Stimulated activated CD4-positive, alpha-beta T cell treated with anti-CD3 and anti-CD28 coated beads, Interleukin-4, amount 100 ng/mL, for 1 hour (primary cell): ENCODE data around the gene CD247.
A peak's percentile ranks its signal among the peaks of the same experiment; 100 is the strongest.

Source experiments
- DNase-seq: peaks from one replicate; pipeline ENCODE4 v3.0.0-alpha.2; 2020

Gene CD247

GRCh38 chr1:167484726-167485502 lies 33.4 kb downstream of the CD247 start:
- DNase-seq, result no peak

GRCh38 chr1:167483790-167484189 lies 34.5 kb downstream of the CD247 start:
- DNase-seq, result no peak

- peak; percentile 54 for DNase-seq
Measured at GRCh38 chr1:167482184-167482583, 36.1 kb downstream of the CD247 start.

GRCh38 chr1:167479331-167479979 lies 38.9 kb downstream of the CD247 start:
- no peak for DNase-seq

- no peak for DNase-seq
Measured at GRCh38 chr1:167477986-167478385, 40.3 kb downstream of the CD247 start.

DNA sequence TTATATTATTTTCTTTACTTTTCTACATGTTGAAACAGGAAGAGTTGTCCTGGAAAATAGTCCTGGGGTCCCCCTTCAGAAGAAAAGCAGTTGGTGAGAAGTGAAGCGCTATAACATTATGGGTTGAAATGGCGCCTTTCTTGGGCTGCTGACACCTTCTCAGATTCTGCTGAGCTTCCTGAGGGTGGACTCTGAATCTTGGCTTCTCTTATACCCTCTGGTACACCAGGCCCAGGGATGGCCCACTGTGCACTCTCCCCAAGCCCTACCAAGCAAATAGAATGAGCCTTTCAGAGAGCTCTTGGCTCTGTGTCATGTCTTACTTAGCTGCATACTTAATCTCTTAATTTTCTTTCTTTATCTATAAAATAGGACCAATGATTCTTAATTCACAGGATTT lies 42.3 kb downstream of the CD247 start:
- DNase-seq, result no peak

GRCh38 chr1:167474191-167474641 lies 44.1 kb downstream of the CD247 start:
- DNase-seq, result peak; percentile 54

DNA sequence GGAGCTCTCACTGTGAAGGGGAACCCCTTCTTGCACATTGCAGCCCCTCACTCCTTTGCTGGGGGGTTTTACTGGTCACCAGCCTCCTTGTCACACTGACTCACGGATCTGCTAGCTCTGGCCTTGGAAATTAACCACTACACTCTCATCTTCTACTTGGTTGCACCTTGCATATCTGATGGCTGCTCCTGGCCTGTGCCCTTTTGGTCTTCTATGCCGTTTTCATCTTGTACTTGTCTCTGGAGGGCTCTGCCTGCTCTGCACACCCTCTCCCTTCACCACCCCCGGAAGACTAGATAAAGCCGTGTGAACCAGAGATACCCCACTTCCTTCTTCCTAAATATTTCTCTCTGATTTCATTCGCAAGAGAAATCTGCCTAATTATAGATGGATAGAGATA lies 44.6 kb downstream of the CD247 start:
- DNase-seq, result no peak

GRCh38 chr1:167472752-167473521 lies 45.4 kb downstream of the CD247 start:
- peak; percentile 60 for DNase-seq

DNA sequence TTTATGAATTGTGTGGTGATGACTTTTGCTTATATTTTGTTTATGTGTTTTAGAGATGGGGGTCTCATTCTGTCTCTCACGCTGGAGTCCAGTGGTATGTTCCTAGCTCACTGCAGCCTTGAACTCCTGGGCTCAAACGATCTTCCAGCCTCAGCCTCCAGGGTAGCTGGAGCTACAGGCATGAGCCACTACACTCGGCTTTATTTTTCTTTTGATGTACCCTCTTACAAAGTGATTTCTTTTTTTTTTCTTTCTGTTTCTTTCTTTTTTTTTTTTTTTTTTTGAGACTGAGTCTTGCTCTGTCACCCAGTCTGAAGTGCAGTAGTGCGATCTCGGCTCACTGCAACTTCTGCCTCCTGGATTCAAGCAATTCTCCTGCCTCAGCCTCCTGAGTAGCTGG lies 46.8 kb downstream of the CD247 start:
- DNase-seq, result no peak

DNA sequence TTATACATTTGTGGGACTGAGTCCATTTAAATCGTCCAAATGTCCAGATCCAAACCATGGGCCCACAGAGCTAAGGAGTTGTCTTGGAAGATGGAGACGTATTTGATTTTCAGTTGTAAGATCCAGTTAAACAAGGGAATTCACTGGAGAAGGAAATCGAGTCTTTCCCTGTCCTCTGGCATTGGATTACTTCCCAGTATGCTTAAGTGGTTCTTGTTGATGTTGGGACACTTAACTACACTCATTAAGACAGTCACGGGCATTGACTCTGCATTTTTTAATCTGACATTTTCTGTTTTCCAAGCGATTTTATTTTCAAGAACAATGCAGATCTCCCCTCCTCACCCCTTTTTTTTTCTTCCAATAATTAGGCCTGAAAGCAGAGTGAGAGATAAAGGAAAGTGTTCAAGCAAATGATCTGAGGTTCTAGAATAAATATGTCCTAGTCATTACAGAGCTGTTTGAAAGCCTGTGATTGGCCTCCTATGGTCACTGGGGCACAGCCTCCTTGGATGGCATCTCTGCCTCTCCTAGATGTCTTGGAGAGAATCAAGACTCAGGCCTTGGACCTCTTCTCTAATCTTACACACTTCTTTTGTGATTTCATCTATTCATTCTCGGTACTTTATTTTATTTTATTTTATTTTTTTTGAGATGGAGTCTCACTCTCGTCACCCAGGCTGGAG lies 48.9 kb downstream of the CD247 start:
- DNase-seq, result no peak

DNA sequence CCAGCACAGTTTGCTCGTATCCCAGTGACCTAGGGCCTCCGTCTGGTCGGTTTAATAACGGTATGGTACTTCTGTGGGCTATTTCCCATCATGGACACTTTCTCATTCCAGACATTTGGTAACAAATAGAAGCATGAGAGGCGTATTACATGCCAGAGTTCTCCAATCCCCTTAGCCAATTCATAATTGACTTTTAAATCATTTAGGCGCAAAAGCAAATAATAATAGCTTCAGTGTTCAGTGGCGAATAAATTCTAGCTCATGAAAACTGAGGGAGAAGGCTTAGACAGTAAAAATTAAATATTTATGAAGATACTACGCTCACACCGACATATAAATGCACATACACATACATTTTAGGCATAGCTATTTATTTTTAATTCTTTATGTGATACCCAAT lies 50.6 kb downstream of the CD247 start:
- DNase-seq, result no peak

- no peak for DNase-seq
Measured at GRCh38 chr1:167467126-167467710, 51.1 kb downstream of the CD247 start.

DNA sequence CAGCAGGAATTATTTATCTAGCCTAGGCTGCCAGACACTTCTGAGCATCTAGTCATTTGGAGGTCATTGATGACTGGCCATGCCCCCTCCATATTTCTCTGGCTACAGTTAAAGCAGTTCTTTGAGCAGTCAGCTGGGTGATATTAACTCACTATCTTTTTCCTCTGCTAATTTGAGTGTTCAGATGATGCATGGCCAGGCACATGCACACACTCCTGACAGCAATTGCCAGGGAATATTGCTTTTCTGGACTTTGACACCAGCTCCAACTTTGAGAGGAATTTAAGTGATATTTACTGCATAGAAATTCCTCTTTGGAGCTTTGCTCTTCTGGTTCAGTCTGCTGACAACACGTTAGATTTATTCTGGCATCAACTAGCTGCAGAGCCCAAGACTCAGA lies 52.6 kb downstream of the CD247 start:
- DNase-seq, result no peak

DNA sequence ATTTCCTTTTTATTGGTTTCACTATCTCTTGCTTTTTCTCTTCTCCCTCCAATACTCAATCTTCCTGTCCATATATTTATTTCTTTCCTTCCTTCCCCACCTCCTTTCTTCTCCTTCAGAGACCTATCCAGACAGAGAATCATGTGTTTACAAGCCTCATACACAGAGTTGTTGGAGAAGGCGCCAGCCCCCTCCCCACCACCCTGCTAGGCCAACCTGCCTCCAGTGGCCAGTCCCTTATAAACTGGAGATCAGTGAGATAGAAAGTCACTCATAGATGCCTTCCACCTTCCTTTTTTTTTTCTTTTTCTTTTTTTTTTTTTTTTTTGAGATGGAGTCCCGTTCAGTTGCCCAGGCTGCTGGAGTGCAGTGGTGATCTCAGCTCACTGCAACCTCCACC lies 53.3 kb downstream of the CD247 start:
- DNase-seq, result no peak

- no peak for DNase-seq
Measured at GRCh38 chr1:167463875-167464575, 54.3 kb downstream of the CD247 start.

GRCh38 chr1:167463080-167463479 lies 55.2 kb downstream of the CD247 start:
- DNase-seq, result no peak

DNA sequence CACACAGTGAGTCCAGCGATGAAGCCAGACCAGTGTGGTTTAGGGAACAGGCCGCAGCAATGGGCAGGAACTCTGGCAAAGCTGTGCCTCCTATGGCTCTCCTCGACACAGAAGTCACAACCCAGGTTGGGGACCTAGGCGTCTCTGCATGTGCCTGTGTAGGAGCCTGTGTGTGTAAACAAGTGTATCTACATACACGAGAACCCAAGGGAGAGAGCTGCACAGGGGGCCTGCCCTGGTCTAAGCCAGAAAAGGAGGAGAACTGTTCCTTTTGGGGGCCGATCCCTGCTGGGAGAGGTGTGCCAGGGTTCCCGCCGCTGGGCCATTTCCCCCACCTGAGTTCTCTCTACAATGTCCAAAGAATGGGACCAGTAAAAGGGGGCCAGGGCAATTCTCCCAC lies 56.0 kb downstream of the CD247 start:
- DNase-seq, result no peak

DNA sequence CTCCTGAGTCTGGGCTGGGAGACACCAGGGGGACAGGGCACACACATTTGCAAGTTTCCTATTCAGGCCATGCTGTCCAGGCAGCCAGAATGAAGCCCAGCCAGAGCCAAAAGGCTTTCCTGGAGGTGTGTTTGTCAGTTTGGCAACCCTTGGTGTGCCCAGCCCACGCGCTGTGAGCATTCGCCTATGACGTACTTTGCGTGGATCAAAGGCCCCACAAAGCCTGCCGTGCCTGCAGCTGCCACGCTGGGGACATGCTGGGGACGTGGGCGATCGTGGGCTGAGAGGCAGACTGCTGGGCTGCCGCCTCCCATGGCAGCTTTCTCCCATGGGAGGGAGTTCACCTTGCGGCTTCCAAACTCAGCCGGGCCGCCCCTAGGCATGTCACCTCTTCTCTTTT lies 57.5 kb downstream of the CD247 start:
- peak; percentile 68 for DNase-seq

DNA sequence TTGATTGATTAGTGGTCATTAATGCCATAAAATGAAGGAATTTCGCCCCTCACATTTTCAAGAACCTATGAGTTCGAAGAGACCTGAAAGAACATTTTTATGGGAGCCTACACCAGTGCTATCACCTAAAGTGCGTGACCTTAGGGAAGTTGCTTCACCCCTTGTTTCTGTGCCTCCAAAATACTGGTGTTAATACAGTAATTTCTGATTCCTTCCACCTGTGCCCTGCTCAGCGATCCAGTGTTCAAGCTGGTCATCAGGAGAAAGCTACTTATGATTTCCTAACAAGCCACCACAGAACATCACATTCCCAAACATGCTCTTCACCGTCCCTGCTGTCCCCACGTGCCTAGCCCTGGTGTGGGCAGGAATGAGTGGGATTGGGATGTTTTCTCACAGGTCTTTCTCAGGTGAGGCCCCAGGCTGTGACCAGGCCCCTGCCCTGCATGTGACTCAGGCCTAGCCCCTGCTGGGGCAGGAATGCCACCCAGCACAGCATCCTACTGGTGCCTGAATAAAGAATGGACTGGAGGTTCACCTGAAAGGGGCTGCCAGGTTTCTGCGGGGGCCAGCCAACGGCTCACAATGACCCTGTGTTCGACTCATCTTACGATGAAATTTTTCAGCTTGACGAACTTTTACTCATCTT lies 60.3 kb downstream of the CD247 start:
- DNase-seq, result no peak

GRCh38 chr1:167456926-167457325 lies 61.4 kb downstream of the CD247 start:
- DNase-seq, result no peak

DNA sequence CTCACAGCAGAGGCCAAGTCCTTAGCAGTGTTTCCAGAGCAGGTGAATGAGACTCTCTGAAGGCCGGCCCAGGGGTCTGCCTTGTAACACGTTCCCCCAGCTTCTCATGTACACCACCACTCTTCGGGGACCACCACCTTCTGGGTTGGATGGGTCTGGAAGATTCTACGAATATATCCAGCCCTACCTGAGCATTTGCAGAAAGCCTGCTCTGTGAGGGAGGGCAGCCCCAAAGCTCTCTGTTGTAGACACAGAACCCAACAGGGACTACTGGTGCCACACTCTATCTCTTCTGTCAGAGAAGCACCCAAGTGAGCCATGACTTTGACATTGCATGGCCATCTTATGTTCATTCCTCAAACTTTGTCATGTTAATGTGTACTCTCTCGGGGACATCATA lies 61.8 kb downstream of the CD247 start:
- DNase-seq, result no peak
